HCT116 (cell line): Measurements from ENCODE around the gene CYTIP. TPM values are rescaled to one million over a fixed set of nuclear protein-coding genes. Genes with fewer than 3 reads are reported as not detected.

Experiments
- ATAC-seq: fragments of 200-7000 bp; cut with Tn5 transposase; 2 replicates; pipeline ENCODE4 v1.9.1; 2020; ENCODE audit warnings: mild to moderate bottlenecking, moderate library complexity
- BruUV-seq: library from RNA; stranded (reverse); fragments of 400-500 nt; replicated peaks from 2 replicates; lab custom pipeline; 2021; lab: Mats Ljungman, UMichigan
- CTCF ChIA-PET: fragments of 300-600 bp; sonication (Branson Sonifier 250); formaldehyde crosslinking; loops from one replicate; lab custom pipeline; 2021; ENCODE audit warnings: antibody characterized with exemption; lab: Charles Lee
- POLR2A ChIA-PET: fragments of 300-600, 350-600 bp; sonication (Branson Sonifier 250); formaldehyde crosslinking; loops from one replicate; lab custom pipeline; 2021; ENCODE audit warnings: antibody characterized with exemption; lab: Charles Lee
- RAD21 ChIA-PET, 2 experiments: fragments of 300-600 bp; sonication (Branson Sonifier 250); formaldehyde crosslinking; loops; one replicate each; lab custom pipeline; 2023; ENCODE audit warnings: low total read pairs in 2 of 2; ENCODE audit not compliant: uncharacterized antibody in 2 of 2, unreplicated experiment in 2 of 2, low non-redundant PET in 1 of 2; lab: Charles Lee
- DNase-seq: peaks from one replicate; pipeline ENCODE4 v3.0.0-alpha.2; 2010; ENCODE audit warnings: low read depth, low spot score
- H2AFZ ChIP-seq: fragments of 200-600 bp; shearing (Covaris generic), sonication (generic); 2 replicates; pipeline ENCODE4 v1.6.1; 2017; ENCODE audit warnings: low read depth, mixed run types, mixed read lengths, antibody characterized with exemption, low read length; ENCODE audit not compliant: poor library complexity, severe bottlenecking
- H3K27ac ChIP-seq: 2 replicates; pipeline ENCODE4 v1.5.1; 2012; ENCODE audit warnings: low read depth, low read length
- H3K27me3 ChIP-seq: fragments of 200-600 bp; sonication (generic); 2 replicates; pipeline ENCODE4 v1.6.1; 2016; ENCODE audit warnings: mixed run types, low read length, mixed read lengths; ENCODE audit not compliant: insufficient read depth
- H3K36me3 ChIP-seq, 2 experiments: fragments of 200-500 bp in 1 of 2; fragments of 200-600 bp in 1 of 2; sonication (Bioruptor generic) in 1 of 2; sonication (generic) in 1 of 2; 2 replicates each; pipeline versions ENCODE4 v1.5.1 to v1.6.1; 2014 to 2016; ENCODE audit warnings: low read length in 2 of 2, inconsistent platforms in 1 of 2, mixed read lengths in 1 of 2, mixed run types in 1 of 2; ENCODE audit not compliant: insufficient read depth in 2 of 2, control insufficient read depth in 1 of 2
- H3K4me1 ChIP-seq, 2 experiments: fragments of 200-600 bp in 1 of 2; sonication (generic) in 1 of 2; 2 replicates each; pipeline versions ENCODE4 v1.5.1 to v1.6.1; 2012 to 2017; ENCODE audit warnings: low read length in 2 of 2, inconsistent platforms in 1 of 2, mild to moderate bottlenecking in 1 of 2, mixed read lengths in 1 of 2, mixed run types in 1 of 2, moderate library complexity in 1 of 2; ENCODE audit not compliant: insufficient read depth in 2 of 2, control insufficient read depth in 1 of 2
- H3K4me2 ChIP-seq: fragments of 200-600 bp; sonication (generic); 2 replicates; pipeline ENCODE4 v1.6.1; 2017; ENCODE audit warnings: mixed run types, low read length, mixed read lengths
- H3K4me3 ChIP-seq, 2 experiments: fragments of 200-600 bp in 1 of 2; sonication (generic) in 1 of 2; replicated peaks in 1 of 2; 2 replicates each; pipeline ENCODE4 v1.5.1; 2011 to 2016; ENCODE audit warnings: low read length in 2 of 2, control low read depth in 1 of 2, low read depth in 1 of 2, mild to moderate bottlenecking in 1 of 2, mixed read lengths in 1 of 2, mixed run types in 1 of 2
- H3K79me2 ChIP-seq: fragments of 200-600 bp; sonication (generic); 2 replicates; pipeline ENCODE4 v1.6.1; 2017; ENCODE audit warnings: mild to moderate bottlenecking, mixed run types, low read length, moderate library complexity, mixed read lengths; ENCODE audit not compliant: insufficient read depth
- H3K9ac ChIP-seq: fragments of 200-600 bp; sonication (generic); 2 replicates; pipeline ENCODE4 v1.6.1; 2016; ENCODE audit warnings: low read length, mixed read lengths
- H3K9me2 ChIP-seq: fragments of 200-600 bp; sonication (generic), shearing (Covaris generic); 2 replicates; pipeline ENCODE4 v1.6.1; 2017; ENCODE audit warnings: mixed run types, mild to moderate bottlenecking, moderate library complexity; ENCODE audit not compliant: insufficient read depth
- H3K9me3 ChIP-seq, 2 experiments: fragments of 200-500 bp in 1 of 2; fragments of 200-600 bp in 1 of 2; sonication (Bioruptor generic) in 1 of 2; sonication (generic) in 1 of 2; 2 replicates each; pipeline ENCODE4 v1.6.1; 2014 to 2017; ENCODE audit warnings: low read length in 2 of 2, mixed read lengths in 2 of 2, inconsistent platforms in 1 of 2, low read depth in 1 of 2, mild to moderate bottlenecking in 1 of 2, mixed run types in 1 of 2, moderate library complexity in 1 of 2; ENCODE audit not compliant: control insufficient read depth in 1 of 2, insufficient read depth in 1 of 2
- H4K20me1 ChIP-seq: fragments of 200-600 bp; sonication (generic), shearing (Covaris generic); 2 replicates; pipeline ENCODE4 v1.6.1; 2017; ENCODE audit warnings: mixed run types, mild to moderate bottlenecking, moderate library complexity; ENCODE audit not compliant: insufficient read depth
- CEBPB ChIP-seq: IDR thresholded peaks from 2 replicates; pipeline ENCODE4 v1.6.1; 2012; ENCODE audit warnings: low read depth
- EGR1 ChIP-seq: IDR thresholded peaks from 2 replicates; pipeline ENCODE4 v1.6.1; 2012; ENCODE audit warnings: low read depth
- EZH2 ChIP-seq: fragments of 200-600 bp; sonication (generic); IDR thresholded peaks from 2 replicates; pipeline ENCODE4 v1.6.1; 2017; ENCODE audit warnings: antibody characterized with exemption, mixed run types
- RAD21 ChIP-seq: IDR thresholded peaks from 2 replicates; pipeline ENCODE4 v1.6.1; 2012; ENCODE audit warnings: low read depth, mild to moderate bottlenecking
- YY1 ChIP-seq: IDR thresholded peaks from 2 replicates; pipeline ENCODE4 v1.6.1; 2011; ENCODE audit warnings: low read length, low read depth, moderate library complexity, mild to moderate bottlenecking; ENCODE audit not compliant: insufficient replicate concordance; ENCODE audit errors: extremely low read depth
- ZFX ChIP-seq: fragments of 450-650 bp; IDR thresholded peaks from 2 replicates; pipeline ENCODE4 v1.6.1; 2017
- intact Hi-C: fragments of 100-400 bp; cut with micrococcal nuclease; formaldehyde crosslinking; loops from 2 replicates; pipeline ENCODE4 v1.10.0; 2022
- total RNA-seq: library from RNA; stranded (reverse); gene quantifications from one replicate; pipeline ENCODE4 v1.2.1, GENCODE V29; 2021; ENCODE audit not compliant: unreplicated experiment

The CYTIP gene
- total RNA-seq, 1 experiment from 2014 or later: 0.64 TPM

DNA sequence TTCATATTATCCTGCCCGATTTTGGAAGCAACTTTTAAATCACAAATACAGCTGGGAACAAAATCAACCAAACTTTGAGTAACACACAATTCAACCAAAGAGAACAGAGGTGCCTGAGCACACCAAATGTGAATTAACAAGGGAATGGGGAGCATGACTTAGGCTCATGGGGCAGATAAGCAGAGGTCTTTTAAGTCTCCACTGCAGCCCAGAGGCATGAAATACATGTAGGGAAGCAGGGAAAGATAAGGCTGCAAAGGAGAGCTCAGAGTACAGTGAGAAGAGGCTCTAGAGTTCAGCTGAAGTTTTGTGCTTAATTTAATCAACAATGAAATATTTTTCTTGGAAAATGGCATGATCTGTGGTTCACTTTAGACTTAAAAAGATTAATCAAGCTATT lies 49.0 kb downstream of the CYTIP start:
- intact Hi-C loops: no loop called here
- H3K4me2 ChIP-seq: no peak overlapping the region
- RAD21 ChIA-PET: no interaction called here

DNA sequence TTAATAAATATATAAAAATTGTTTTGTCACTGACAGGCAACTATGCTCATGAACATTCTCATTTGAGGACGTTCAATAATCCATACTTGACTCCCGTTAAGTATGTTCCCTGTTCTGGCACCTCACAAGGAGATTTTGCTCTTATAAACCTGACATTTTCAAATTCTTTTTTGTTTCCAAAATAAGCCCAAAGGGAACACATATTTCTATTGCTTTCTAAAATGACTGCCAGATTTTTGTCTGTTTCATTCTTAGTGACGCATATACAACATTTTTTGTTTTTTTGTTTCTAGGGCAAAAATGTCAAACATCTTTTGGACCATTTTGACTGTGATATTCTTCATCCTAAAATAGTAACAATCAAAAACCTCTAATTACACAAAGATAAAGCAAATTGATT lies 50.5 kb downstream of the CYTIP start:
- no peaks in the 10 kb centered on the region for H3K9me3 ChIP-seq
- DNase-seq: no peak
- H3K27me3 ChIP-seq: no peaks in the 10 kb centered on the region
- ATAC-seq: no peak
- no peak for TF ChIP-seq CEBPB
- no peak for TF ChIP-seq YY1
- H3K4me2 ChIP-seq: no peak overlapping the region
- intact Hi-C loops: no loop called here
- ChIA-PET POLR2A (no interaction called here), RAD21 (no interaction called here), CTCF (no interaction called here)
- H3K79me2 ChIP-seq: no peaks in the 10 kb centered on the region
- no peaks in the 10 kb centered on the region for H3K36me3 ChIP-seq
- no peak overlapping the region for H3K9ac ChIP-seq
- no TSS peak for BruUV-seq
- no peak overlapping the region for H3K27ac ChIP-seq
- no peak overlapping the region for H2AFZ ChIP-seq
- no peaks in the 10 kb centered on the region; the same call in 1 of the 2 replicates for H3K9me2 ChIP-seq
- no peaks in the 10 kb centered on the region for H3K4me1 ChIP-seq
- H4K20me1 ChIP-seq: no peaks in the 10 kb centered on the region
- no peak overlapping the region for H3K4me3 ChIP-seq

More for the DNA sequence above, 49.0 kb downstream of the CYTIP start:
- Histone ChIP-seq H3K9ac (no peak overlapping the region), H3K36me3 (no peaks in the 10 kb centered on the region), H4K20me1 (no peaks in the 10 kb centered on the region), H3K79me2 (no peaks in the 10 kb centered on the region), H3K9me3 (no peaks in the 10 kb centered on the region), H3K27me3 (no peaks in the 10 kb centered on the region), H3K9me2 (no peaks in the 10 kb centered on the region; the same call in 1 of the 2 replicates), H3K4me1 (no peaks in the 10 kb centered on the region), H3K4me3 (no peak overlapping the region), H2AFZ (no peak overlapping the region)
- BruUV-seq: no TSS peak
- CTCF ChIA-PET: no interaction called here
- DNase-seq: no peak
- ATAC-seq: no peak
- POLR2A ChIA-PET: no interaction called here
- TF ChIP-seq ZFX: no peak
- TF ChIP-seq, all 23 proteins: peak for 0
- H3K27ac ChIP-seq: no peak overlapping the region

DNA sequence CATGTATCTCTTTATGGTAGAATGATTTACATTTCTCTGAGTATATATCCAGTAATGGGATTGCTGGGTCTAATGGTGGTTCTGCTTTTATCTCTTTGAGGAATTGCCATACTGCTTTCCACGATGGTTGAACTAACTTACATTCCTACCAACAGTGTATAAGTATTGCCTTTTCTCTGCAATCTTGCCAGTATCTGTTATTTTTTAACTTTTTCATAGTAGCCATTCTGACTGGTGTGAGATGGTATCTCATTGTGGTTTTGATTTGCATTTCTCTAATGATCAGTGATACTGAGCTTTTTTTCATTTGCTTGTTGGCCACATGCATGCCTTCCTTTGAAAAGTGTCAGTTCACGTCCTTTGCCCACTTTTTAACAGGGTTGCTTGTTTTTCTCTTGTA lies 55.1 kb downstream of the CYTIP start:
- Histone ChIP-seq H3K9me3 (no peaks in the 10 kb centered on the region), H3K36me3 (no peaks in the 10 kb centered on the region), H3K9me2 (no peaks in the 10 kb centered on the region; the same call in 1 of the 2 replicates), H3K27ac (no peak overlapping the region), H2AFZ (no peak overlapping the region), H3K9ac (no peak overlapping the region), H3K27me3 (no peaks in the 10 kb centered on the region), H3K79me2 (no peaks in the 10 kb centered on the region), H3K4me1 (no peaks in the 10 kb centered on the region), H4K20me1 (no peaks in the 10 kb centered on the region), H3K4me2 (no peak overlapping the region), H3K4me3 (no peak overlapping the region)
- no TSS peak for BruUV-seq
- RAD21 ChIA-PET: no interaction called here
- no peak for TF ChIP-seq EGR1
- TF ChIP-seq RAD21: no peak
- TF ChIP-seq EZH2: no peak
- ATAC-seq (no peak), DNase-seq (no peak)
- CTCF ChIA-PET: no interaction called here
- intact Hi-C loops: no loop called here
- POLR2A ChIA-PET: no interaction called here
